Ramos (cell line): Measurements from ENCODE around the gene SHOC1.
"Not testable (repeated sequence)": the region's sequence is repeated elsewhere in the genome, so short reads cannot be mapped to it uniquely, and the experiment has no call there.

Source experiments
- in situ Hi-C: fragments of 300-500 bp; cut with MboI; formaldehyde crosslinking; loops from one replicate; pipeline ENCODE4 v1.14.3; 2022; ENCODE audit warnings: low sequenced_read_pairs; ENCODE audit not compliant: unreplicated experiment

Gene SHOC1

DNA sequence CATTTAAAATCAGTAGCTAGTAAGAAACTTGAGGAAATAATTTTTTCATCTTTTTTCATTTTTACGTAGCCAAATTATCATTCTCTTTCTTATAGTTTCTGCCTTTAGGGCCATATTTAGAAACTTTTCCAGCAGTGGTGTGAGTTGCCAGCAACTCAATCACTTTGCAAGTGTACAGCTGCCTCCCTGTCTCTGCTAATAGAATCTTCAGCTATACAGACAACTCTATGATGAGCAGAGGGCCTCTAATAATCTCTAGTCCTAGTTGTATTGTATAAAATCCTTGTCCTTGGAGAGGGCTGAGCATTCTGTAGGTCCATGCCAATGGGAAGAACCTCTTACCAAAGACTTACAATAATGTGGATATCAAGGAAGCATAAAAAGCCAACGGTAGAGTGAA is 11.5 kb upstream of the SHOC1 start:
- in situ Hi-C loops: no loop called here

DNA sequence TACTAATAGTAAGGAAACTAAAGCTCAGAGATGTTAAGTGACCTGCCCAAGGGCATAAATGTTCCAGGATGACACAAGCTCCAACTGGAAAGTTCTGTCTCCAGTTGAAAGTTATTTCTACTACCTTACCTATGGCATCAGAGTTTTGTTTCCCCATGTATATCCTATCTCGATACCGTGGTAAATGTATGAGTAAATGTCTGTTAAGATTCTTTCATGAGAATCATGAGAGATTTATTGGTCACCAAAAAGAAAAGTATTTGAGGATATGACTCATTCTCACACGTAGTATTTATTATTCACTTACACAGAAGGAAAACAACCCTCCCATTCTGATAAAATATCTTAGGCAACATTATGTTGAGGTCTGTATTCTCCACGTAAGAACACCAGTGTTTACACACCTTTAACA is 11.1 kb upstream of the SHOC1 start:
- in situ Hi-C loops: no loop called here

DNA sequence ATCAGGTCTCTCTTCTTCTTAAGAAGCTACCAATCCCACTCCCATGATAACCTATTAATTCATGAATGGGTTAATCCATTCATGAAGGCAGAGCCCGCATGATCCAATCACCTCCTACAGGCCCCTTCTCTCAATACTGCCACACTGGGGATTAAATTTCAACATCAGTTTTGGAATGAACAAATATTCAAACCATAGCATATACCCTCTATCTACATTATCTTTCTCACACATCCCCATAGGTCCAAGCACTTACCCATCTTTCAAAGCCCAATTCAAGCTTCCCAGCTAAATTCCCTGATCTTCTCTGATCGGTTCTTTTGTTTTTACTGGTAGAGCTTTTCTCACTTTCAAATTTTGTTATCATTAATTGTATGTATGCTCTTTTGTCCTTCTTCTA is 10.5 kb upstream of the SHOC1 start:
- in situ Hi-C loops: no loop called here

DNA sequence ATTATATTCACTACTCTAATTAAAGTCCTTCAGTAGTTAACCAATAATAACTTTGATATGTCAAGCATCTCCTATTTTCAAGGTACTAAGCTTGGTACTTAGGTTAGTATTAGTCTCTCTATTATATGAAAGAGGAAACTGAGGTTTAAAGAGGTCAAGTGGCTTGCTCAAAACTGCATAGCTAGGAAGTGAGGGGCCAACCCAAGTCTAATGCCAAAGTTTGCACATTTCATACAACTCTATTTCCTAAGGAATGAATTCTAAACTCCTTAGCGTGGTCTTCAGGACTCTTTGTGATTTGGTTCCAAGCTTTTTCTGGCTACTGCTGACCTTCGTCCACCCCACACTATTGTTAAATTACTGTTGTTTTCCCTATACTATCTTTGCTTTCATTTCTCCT is 9.9 kb upstream of the SHOC1 start:
- in situ Hi-C loops: no loop called here

DNA sequence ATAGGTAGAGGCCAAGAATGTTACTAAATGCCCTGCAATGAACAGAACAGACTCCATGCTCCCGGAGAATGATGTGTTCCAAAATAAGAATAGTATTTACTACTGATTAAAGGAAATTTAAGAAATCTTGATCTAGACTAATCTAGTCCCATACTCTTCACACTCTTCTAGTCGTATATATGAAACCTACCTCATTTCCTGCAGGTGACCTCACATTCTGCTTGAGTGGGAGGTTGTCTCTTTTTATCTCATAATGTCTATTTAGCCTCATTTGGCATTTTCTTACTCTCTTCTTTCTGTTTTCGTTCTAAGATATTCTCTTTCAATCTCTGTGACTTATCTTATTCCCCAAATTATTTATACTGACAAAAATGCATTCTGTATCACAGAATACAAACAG is 9.2 kb upstream of the SHOC1 start:
- in situ Hi-C loops: no loop called here

DNA sequence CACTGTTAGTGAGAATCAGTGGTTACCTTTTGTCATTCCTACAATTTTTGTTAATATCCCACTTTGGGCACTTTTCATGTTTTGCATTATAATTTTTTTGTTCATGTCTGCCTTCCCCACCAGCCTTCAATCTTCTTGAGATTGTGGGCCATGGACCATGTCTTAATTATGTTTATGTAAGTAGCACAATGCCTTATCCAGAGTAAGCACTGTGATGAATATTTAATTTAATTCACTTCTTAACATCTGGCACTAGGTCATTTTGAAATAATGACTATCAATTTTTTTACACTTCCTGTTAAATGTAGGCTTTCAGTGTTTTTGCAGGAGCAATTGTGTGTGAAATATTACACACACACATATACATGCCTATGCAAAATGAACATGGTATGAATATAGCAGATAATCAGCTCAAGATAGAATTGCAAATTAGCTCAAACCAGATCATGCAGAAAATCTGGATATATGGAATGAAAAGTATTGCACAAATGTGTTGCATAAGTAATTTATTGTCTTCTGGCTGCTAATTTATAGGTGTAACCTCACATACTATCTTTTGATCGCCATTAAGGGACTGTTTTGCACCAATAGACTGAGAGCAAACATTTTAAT is 5.3 kb upstream of the SHOC1 start:
- in situ Hi-C loops: no loop called here

DNA sequence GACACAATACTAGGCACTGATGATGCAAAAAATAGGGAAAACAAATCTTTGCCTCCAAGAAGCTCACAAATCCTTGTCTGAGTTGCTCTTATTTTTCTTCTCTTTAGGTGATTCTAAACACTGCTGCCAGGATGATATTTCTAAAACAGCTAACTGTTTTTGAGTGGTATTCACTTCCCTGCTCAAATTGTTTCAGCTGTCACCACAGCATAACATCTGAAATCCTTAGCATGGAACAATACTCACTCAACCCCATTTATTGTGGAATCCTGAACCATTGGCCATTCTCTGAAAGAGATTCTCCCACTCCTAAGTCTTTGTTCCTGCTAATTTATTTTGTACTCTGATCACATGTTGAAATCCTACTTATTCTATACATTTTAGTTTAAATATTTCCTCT is 4.8 kb upstream of the SHOC1 start:
- in situ Hi-C loops: no loop called here

DNA sequence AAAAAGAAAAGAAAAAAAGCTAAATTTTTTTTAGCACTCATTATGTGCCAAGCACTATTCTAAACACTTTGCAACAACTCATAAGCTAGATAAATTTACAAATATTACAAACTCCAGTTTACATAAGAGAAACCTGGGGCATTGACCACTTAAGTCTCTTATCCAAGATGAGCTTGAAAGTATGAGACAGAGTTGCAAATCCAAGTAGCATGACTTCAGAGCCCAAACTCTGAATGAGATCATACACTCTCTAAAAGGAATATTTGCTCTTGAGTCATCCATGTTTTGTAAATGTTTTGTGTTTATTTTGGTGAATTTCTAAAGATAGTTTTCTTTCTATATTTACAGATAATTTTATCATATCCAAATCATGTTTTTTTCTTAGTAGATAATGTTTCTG is 4.0 kb upstream of the SHOC1 start:
- in situ Hi-C loops: no loop called here

DNA sequence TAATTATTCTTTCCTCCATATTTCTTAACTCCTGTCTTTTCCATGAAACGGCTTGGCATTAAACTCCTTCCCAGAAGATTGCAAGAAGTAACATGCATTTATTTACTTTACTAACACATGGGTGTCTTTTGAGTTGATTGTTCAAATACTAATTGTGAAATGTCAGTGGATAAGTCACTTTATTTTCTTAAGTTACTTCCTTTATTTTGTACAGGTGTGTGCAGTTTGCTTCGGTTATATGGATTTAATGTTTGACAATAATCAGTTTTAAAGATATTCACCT is 761 bp upstream of the SHOC1 start:
- in situ Hi-C loops: no loop called here

DNA sequence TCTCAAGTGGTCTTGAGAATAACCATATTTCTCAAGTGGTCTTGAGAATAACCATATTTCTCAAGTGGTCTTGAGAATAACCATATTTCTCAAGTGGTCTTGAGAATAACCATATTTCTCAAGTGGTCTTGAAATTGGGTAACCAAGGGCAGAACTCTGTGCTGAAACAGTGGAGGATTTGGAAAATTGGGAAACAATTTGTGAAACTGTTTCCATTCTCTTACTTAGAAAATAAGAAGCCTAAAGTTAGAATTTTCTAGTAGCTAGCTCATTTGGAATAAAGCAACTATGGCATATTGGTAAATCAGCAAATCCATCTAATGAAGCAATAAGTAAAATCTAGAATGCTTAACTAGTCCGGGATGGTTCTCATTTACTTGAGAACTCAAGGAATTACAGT is 2.9 kb downstream of the SHOC1 start:
- in situ Hi-C loops: not testable (repeated sequence)

DNA sequence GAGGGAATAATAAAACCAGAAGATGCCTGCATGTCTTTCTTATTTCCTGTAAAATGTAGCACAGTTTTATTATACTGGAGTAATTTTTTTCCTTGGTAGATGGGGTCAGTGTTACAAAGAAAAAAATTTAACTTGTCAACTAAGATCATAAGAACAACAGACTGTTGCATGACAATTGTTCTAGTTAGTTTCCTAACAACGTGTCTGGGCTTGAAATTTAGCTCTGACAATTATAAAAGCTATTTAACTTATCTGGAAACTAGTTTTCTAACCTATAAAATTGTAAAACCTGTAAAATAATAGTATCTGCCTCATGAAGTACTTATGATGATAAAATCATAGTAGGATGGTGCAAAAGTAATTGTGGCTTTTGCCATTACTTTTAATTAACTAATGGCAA is 4.9 kb downstream of the SHOC1 start:
- in situ Hi-C loops: no loop called here

DNA sequence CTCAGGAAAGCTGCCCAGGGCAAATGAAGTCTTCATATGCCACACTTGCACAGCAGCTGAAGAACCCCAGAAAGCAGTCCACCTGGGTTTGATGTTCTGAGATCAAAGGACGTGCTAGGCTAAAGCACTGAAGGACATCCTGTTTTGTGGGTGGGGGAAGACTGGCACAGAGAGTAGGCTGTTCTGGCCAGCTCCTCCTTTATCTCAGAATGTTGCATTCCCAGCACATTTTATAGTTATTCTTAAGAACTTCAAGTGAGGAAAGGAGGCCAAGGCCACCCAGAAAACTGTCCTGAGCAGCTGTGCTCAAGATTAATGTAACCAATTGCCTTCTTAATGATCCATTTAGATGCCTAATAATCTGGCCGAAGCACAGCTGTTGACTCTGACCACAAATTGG is 10.9 kb downstream of the SHOC1 start:
- in situ Hi-C loops: no loop called here

DNA sequence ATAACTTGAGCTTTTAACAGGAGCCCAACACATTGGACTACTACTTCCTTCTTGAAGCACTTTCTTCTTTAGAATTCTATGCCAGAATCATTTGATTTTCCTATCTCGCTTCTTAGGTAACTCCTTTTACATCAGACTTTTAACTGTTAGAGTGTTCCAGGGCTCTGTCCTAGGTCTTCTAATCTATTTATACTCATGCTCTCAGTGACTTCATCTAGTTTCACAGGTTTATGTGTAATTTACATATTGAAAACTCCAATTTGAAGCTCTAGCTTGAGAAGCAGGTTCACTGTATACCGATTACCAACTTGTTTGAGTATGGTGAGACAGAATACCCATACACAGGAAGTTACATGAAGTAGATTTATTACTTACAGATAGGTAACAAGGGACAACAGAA is 11.3 kb downstream of the SHOC1 start:
- in situ Hi-C loops: no loop called here

DNA sequence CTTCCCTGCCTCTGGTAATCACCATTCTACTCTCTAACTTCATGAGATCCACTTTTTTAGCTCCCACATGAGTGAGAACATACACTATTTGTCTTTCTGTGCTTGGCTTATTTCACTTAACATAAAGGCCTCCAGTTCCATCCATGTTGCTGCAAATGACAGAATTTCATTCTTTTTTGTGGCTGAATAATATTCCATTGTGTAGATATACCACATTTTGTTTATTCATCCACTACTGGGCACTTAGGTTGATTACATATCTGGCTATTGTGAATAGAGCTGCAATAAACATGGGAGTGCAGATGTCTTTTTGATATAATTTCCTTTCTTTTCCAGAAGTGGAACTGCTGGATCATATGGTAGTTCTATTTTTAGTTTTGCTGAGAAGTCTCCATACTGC is 28.7 kb downstream of the SHOC1 start:
- in situ Hi-C loops: no loop called here

DNA sequence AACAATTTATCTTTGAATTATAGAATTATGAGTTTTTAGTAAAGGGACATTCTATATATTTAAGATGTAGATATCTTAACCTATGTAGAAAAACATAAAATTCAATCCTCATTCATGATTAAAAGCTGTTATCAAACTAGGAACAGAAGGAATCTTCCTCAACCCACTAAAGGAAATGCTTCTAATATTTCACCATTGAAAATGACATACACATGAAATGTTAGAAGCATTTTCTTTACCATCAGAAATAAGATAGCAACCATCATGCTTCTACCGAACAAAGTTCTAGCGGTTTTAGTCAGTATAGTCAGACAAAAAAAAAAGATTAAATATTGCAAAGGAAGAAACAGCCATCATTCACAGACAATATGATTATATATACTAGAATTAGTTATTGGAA is 32.2 kb downstream of the SHOC1 start:
- in situ Hi-C loops: loop anchor here (5.0 kb wide), 1 partner anchor 315 kb away; no protein-coding TSS in a partner anchor

DNA sequence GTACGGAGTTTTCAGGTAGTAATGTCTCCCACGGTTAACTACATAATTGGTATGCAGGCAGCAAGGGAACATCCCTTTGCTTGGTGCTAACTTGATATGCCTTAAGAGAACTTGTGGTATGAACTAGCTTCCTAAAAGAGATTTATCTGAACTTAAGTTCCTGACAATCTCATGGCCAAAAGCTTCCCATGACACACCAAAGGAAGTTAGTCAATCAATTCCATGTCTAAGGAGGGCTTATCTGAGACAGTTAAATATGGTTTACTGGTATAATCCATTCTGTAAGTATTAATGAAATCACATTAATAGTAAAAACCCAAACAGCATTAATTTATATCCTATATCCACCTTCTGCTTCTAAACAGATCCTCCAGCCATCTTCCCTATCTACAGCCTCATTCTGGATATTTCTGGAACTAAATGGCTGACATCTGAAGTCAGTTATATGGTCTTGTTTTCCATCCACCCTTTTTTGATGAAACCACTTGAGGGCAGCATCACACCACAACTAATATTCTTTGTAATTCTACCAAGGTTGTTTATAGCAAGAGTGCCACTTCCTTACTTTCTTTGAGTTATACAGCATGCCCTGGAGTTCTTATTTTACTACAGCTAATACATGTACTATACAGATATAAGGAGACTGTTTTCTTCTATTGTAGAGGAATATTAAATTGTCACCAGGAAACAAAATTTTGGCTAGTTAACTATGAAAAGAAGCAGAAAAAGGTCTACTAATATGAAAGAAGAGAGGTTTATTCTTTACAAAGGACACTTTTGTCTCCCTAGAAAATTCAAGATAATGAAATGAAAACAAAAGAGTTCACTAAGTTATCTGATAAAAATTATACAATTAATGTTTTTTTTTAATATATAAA is 34.7 kb downstream of the SHOC1 start:
- in situ Hi-C loops: loop anchor here (5.0 to 10.0 kb wide), 2 partner anchors 317 to 595 kb away; no protein-coding TSS in a partner anchor

DNA sequence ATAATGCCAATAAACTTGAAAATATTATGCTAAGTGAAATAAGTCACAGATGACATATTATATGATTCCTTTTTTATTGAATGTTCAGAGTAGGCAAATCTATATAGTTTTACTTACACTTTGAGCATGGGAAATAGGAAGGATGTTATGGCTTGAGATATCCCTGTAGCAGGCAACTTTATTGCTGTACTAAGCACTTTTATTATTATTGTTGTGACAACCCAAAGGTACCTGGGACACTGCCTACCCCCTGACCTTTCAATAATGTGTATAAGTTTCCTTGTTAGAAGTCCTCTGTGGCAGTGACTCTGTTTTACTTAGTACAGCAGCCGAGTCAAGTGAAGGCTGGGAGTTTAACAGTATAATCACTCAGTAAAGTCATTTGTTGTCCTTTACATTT is 39.9 kb downstream of the SHOC1 start:
- in situ Hi-C loops: loop anchor here (10.0 kb wide), 1 partner anchor 600 kb away; no protein-coding TSS in a partner anchor

DNA sequence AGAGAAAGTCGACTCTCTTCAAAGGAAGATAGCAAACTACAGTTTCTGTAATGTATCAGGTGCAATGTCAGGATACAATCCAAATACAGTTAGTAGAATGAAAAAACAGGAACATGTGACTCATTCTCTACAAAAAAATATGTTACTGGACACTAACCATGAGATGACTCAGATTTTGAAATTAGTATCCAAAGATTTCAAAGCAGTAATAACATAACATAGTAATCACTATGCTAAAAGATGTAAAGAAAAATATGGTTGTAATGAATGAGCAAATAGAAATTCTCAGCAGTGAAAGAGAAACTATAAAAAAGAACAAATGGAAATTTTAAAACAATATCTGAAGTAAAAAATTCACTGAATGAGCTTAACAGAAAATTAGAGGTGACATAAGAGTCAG is 42.3 kb downstream of the SHOC1 start:
- in situ Hi-C loops: loop anchor here (10.0 kb wide), 1 partner anchor 602 kb away; no protein-coding TSS in a partner anchor
